ENCODE measurements around the gene C4B. TPM values are rescaled to one million over a fixed set of nuclear protein-coding genes. Genes with fewer than 3 reads are reported as not detected.
A peak's percentile ranks its signal among the peaks of the same experiment; 100 is the strongest.

The C4B gene
- total and polyA plus RNA-seq, 9 of the 15 experiments (the other 6 are each of a cell fraction or from before 2014, with no cell fraction given) = 0.32 to 8.8 (median 5.4) TPM

GRCh38 chr6:31972709-31973350, 41.8 kb upstream of the C4B start (continued):
- TF ChIP-seq CHD7 (IDR thresholded peaks at IDR 0.05; ENCODE audit: low read depth, low read length) = no peak
- TF ChIP-seq NELFE (IDR thresholded peaks at IDR 0.05; ENCODE audit: insufficient read depth, insufficient read length) = no peak
- TF ChIP-seq STAG1 (CRISPR knock-in tag; IDR thresholded peaks at IDR 0.05; ENCODE audit: borderline replicate concordance) = 0 out of 2 replicates have a peak, but pooled peaks have one; percentile 11
- TF ChIP-seq ASH1L (IDR thresholded peaks at IDR 0.05; ENCODE audit: borderline replicate concordance, low read depth, partially characterized antibody) = peak; percentile 25
- peak; percentile 4; the same call in 1 of the 2 replicates for TF ChIP-seq ZBTB26 (CRISPR knock-in tag; IDR thresholded peaks at IDR 0.05)
- no peak for TF ChIP-seq BRF1 (IDR thresholded peaks at IDR 0.05; ENCODE audit: borderline replicate concordance, extremely low read depth, insufficient read length)
- TF ChIP-seq ZNF121 (CRISPR knock-in tag; conservative IDR thresholded peaks at IDR 0.05) = no peak
- TF ChIP-seq ID3 (CRISPR knock-in tag; IDR thresholded peaks at IDR 0.05) = no peak
- no peak; the same call in none of the 2 replicates for TF ChIP-seq ID3 (tag; IDR thresholded peaks at IDR 0.05)
- TF ChIP-seq YBX1 (IDR thresholded peaks at IDR 0.05) = no peak
- no peak for TF ChIP-seq ZBED1 (IDR thresholded peaks at IDR 0.05)
- no peak for TF ChIP-seq IFI16 (CRISPR knock-in tag; IDR thresholded peaks at IDR 0.05)
- TF ChIP-seq GABPB1 (CRISPR knock-in tag; IDR thresholded peaks at IDR 0.05) = no peak
- no peak for TF ChIP-seq ZNF780A (CRISPR knock-in tag; IDR thresholded peaks at IDR 0.05)
- no peak for TF ChIP-seq PCBP1 (IDR thresholded peaks at IDR 0.05; ENCODE audit: low read depth, low read length, poor library complexity, severe bottlenecking)
- no peak for TF ChIP-seq ZNF644 (tag; IDR thresholded peaks at IDR 0.05; ENCODE audit: low read depth)

Measured in K562 (cell line).